Lung microvascular endothelial cell (primary cell): ENCODE data around the gene SLC1A4. TPM values are rescaled to one million over a fixed set of nuclear protein-coding genes. Genes with fewer than 3 reads are reported as not detected.
"Not testable (repeated sequence)": the region's sequence is repeated elsewhere in the genome, so short reads cannot be mapped to it uniquely, and the experiment has no call there.

Experiments used
- DNase-seq, 2 donors: peaks; one replicate each; pipeline versions ENCODE4 v3.0.0 to v3.0.0-alpha.2; 2010; ENCODE audit warnings: low read depth in 2 of 2
- total RNA-seq: library from RNA; depleted of rRNA; stranded (reverse); fragments of >200 nt; gene quantifications from 2 replicates; pipeline ENCODE4 v1.2.1, GENCODE V29; 2014

The SLC1A4 gene
- total RNA-seq, 1 donor from 2014 or later: 11.7 TPM

DNA sequence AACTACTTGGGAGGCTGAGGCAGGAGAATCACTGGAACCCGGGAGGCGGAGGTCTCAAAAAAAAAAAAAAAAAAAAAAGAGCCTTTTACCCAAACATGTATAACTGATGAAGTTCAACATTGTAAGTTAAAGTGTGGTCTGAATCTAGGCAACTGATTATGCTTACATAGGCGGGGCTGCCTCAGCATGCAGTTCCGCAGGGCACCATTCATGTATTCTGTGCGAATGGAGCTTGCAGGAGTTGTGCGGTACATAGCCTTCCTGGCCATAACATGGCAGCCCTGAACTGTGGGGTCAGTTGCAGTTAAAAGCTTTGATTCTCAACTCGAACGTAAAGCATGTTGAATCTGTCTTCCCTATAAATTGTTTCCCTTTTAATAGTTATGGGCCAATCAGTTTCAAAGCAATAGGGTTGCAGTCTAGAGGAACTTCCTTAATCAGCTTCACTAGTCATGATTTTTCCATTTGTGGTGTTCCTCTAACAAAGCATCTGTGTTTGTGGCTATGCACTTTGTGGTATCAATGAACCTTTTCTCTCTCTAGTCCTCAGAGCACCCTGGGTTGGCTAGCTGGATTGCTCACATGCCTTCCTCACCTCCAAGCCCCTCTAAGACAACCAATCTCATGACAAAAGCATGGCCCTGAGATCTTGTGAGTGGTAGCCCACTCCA lies 36.4 kb downstream of the SLC1A4 start:
- DNase-seq: no peak

DNA sequence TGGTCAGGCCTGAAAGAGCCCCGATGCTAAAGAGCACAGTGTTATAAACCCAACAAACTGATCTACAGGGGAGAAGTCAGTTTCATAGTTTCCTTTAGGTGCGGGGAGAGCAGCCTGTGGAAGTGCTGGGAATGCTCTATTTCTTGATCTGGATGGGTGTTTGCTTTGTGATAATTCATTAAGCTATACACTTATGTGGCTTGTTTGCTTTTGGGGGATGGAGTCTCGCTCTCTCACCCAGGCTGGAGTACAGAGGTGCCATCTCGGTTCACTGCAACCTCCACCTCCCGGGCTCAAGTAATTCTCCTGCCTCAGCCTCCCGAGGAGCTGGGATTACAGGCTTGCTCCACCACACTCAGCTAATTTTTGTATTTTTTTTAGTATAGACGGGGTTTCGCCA lies 37.0 kb downstream of the SLC1A4 start:
- no peak for DNase-seq

DNA sequence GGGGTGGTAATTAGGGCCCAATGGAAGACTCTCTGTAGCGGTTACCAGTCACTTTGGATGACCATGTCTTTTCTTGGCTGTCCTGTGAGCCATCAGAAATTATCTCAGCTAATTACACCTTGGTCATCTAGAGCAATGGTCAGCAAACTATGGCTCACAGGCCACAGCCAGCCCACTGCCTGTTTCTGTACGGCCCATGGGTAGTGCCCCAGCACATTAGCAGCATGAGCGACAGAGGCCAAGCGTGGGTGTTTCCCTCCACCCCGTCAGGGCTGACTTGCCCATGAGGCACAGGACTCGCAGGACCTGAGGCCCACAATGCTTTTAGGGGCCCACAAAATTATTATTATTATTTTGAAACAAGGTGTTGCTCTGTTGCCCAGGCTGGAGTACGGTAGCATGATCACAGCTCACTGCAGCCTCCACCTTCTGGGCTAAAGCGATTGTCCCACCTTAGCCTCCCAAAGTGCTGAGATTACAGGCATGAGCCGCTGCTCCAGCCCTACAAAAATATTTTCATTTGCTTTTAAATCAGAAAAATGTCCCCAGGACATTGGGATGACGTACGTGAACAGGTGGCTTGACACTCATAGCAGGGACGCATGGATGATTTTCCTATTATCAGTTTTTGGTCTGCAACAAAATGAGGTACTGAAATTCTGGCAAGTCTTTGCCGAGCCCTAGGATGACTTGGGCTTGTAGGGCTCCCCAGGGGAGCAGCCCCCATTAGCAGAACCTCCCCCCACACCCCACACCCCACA lies 37.7 kb downstream of the SLC1A4 start:
- DNase-seq: no peak

DNA sequence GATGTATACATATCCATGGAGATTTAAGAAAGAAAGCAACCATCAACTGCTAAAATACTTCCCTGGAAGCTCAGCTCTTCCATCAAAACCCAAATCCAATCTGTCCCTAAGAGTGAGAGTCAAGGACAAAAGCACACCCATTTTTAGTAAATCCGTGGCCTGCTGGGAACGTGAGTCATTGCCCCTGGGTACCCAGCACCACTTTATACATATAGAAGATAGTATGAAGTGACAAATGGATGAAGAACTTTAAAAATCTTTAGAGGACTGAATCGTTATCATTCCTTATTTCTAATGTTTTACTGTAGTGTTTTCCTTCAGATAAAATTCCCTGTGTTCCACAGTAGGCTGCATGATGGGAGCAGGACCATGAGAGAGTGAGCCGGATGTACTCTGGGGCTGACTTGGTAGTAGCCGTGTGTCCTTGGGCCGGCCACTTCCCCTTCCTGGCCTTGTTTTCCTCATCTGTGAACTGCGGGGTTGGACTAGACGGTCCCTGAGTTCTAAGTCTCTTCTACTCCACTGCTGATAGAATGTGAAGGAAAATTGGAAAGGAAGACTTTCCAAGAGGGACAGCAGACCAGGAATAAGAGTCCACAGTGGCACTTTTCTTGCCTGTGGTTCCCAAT lies 38.5 kb downstream of the SLC1A4 start:
- DNase-seq: peak in 1 of 2 donors; percentile 35

DNA sequence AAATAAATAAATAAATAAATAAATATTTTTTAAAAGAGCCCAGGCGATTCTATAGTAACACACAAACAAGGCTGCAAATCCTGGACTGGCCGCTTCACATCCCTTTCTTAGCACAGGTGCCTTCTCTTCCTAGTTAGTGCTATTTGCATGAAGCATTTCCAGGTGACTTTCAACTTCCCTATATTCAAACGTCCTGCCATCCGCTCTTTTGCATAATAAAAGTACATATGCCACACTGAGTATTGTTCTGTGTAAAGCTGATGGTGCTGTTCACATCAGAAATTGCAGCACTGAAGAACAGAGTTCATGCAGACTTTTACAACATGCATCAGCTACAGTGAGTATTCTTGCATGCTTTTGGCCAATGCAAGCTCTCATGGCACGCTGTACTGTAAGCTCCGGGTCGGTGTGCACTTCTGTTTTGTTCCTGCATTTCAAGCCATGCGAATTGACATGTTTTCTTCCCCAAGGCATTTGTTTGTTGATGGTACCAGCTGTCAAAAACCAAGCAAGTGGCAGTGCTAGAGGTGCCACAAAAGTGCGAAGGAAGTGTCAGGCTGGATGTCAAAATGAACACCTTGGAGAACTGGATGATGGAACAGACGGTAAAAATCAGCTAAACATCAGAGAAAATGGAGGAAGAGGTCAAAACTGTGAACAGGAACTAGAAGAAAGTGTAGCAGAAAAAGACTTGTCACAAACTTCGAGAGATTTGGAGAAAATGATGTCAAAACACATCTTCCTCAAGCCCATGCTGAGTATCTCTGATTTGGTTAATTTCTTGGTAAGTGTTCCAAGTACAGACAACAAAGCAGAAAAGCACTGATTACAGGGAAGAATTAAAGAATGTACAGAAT lies 41.5 kb downstream of the SLC1A4 start:
- DNase-seq: no peak

DNA sequence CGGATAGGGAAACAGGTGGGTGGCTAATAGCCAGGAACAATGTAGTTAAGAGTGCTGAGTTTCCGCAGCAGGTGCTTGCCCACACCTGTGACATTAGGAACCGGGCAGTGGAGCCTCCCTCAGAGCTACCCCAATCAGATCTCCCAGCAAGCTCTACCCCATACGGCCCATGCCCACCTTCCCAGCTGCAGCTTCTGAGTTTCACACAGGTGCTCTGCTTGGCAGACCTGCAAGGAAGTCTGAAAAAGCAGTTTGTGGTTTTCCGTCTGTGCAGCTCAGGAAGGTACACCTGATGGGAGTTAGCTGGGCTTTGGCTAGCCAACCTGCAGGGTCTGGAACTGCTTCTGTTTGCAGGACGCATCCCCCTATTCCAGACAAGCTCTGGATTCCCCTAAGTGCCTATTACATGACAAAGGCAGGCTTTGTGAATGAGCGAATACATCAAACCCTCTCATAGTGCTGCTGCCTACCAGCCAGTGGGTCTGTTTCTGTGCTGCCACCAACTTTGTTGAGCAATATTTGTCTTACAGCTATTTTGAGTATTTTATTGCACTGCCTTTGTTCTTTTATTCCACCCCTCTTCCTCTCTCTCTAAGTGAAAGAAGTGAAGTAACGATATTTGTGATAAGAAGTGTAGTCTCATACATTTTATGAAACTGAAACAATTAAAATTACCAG lies 42.3 kb downstream of the SLC1A4 start:
- peak in 1 of 2 donors; percentile 63 for DNase-seq

DNA sequence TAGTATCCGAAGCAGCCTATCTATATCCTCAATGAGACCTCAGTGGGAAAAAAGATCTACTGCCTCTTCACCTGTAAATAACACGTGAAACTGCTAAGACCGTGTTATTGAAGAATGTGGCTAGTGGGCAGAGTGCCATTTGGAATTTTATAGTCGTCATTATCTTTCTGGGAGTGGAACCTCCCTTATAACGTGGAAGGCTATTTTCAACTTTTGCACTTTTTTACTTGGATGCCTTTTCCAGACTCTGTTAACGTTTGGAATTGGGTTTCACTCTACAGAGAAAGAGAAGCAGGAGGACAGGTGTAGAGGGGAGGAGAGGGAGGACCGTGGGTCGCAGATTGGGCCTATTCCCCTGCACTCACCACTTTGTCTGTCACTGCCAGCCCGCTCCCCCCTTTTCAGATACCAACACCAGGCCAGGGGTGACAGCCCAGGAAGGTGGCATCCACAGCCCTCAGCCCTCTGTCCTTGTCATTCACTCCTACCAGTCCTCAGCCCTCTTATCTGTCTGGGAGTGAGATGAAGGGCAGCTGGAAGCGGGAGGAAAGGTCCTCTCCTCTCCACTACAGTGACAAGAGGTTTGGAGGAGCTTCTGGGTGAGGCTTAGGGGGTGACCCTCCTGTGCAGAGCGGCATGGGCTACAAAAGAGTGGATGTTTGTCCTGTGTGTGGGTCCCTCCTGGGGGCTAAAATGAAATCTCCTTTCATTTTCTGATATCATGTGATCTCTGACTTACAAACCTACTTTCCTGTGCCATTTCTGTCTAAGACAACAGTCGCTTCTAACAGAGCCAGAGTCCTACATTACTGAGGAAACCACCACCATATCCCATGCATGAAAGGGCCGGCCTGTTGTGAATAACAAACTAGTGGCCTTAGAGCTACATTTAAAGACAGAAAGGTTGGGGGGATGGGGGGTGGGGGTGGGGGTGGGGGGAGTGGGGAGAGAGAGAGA lies 43.1 kb downstream of the SLC1A4 start:
- peak in 1 of 2 donors; percentile 50 for DNase-seq

DNA sequence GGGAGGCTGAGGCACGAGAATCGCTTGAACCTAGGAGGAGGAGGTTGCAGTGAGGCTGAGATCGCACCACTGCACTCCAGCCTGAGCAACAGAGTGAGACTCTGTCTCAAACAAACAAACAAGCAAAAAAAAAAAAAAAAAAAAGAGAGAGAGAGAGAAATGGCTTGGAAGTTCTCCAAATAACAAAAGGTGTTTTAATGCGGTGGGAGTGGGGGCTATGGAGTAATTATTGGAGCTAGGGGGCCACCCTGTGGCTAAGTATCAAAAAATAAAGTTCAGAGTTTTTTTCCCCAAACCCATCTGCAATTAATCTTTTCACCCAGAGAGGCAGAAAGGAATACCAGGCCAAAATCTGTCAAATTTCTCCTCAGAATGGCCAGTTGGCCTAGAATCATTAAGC lies 44.0 kb downstream of the SLC1A4 start:
- peak; percentile 41 to 65 for DNase-seq

DNA sequence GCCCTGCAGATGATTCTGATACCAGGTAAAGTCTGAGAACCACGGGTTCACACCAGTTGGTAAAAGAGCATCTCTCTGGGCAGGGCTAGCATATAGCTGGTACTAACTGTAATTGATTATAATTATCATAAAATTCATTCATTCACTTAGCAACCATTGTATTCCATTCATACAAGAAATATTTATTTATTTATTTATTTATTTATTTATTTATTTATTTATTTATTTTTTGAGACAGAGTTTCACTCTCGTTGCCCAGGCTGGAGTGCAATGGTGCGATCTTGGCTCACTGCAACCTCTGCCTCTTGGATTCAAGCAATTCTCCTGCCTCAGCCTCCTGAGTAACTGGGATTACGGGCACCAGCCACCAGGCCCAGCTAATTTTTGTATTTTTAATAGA lies 44.5 kb downstream of the SLC1A4 start:
- not testable (repeated sequence) for DNase-seq

DNA sequence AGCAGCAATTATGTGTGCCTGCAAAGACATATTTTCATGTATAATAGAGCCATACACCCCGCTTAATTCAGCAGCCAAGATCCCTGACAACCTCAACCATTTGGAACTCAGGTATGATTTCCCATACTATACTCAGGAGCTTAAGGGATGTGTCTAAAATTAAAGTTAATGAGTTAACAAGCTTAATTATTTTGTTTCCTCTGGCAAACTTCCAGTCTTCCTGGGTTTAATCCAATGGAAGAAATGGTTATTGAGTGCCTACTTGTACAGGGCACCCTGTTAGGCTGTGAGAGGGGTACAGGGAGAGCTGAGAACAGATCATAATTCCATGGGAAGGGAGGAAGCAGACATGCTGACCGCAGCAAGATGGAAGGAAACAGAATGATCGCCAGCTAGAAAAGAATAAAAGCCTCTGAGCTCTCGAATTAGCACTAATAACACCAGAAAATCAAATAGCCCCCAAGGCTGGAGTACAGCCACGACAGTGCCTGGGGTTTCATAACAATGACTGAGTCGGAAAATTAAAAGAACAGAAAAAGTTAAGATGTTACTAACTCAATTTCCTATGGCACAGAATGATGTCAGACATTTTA lies 46.2 kb downstream of the SLC1A4 start:
- peak in 1 of 2 donors; percentile 72 for DNase-seq

DNA sequence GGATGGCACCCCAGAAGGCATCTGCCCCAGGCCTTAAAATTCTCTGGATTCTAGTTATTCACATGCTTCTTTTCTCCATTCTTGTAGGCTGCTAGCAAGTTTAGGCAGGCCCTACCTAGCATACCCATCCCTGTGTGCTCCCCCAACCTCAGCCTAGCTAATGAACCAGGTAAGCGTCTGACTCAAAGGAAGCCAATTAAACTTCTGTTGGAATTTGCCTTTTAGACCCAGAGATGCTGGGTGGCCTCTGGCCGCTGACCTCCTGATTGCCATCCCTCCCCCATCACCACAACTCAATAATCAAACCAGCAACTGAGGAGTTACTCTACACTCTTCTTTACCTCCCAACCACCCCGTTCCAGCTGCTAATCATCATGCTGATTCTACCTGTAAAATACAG lies 48.0 kb downstream of the SLC1A4 start:
- no peak for DNase-seq

DNA sequence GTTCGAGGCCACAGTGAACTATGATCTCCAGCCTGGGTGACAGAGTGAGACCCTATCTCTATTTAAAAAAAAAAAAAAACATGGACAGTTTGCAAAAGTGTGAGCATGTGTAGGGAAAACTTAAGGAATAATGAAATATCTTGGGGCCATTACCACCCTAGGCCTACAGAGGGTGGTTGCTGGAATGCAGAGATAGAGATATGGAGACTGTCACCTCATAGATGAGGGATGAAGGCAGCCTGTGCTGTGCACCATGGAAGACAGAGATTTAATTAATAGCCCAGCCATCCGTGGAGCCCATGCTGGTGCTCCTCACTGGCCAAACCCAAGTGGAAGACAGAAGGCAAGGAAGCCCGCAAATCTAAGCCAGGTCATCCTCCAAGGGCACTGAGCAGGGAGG lies 50.4 kb downstream of the SLC1A4 start:
- DNase-seq: no peak

DNA sequence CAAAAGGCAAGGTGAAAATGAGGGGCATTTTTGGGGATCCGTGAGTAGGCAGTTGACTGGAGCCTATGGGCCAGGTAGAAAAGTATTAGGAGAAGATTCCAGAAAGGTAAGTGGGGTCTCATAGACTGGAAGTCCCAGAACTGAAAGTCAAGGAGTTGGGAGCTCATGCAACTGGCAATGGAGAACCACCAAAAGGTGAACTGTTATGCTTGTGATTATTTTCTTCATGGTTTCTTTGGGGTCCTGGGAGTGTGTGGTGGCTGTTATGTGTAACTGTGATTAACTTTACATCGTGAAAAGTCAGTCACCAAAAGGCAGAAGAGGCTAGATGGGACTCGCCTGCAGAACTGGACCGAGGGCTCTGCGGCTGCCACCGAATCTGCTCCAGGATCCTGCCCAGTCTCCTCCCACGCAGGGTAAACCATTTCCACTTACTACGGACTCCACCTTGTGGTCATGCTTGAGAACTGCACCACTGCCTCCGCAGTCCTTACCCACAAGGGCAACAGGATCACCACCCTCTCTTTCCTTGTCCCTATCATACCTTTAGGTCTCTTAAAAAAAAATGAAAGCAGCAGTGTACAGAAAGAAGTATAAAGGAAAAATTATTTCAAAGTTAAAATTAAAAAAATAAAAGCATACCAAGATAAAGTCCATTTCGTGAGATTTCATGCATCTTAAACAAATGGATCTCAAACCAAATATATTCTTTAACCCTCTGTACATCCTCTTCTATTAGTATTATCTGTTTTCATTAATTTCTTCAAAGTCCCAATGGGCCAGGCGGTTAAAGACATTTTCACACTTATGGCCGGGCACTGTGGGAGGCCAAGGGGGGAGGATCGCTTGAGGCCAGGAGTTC lies 51.4 kb downstream of the SLC1A4 start:
- peak; percentile 88 to 92 for DNase-seq

DNA sequence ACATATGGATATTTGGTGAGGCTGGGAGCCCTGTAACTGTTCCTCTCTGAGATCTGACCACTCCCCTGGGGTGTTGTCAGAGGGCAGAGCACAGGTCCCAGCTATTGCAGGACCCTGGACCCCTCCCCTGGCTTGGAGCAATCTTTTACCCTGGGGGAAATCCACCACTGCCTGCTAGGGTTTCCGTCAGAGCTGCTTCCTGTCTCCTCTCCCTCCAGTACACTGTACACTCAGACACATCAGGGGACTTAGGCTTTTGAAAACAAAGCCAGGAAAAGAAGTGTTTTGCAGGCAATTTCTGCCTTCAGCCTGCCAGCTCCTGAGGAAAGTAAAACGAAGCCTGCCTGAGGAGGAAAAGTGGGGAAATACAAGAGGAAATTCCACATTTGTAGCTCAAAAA lies 53.8 kb downstream of the SLC1A4 start:
- peak; percentile 44 to 76 for DNase-seq

DNA sequence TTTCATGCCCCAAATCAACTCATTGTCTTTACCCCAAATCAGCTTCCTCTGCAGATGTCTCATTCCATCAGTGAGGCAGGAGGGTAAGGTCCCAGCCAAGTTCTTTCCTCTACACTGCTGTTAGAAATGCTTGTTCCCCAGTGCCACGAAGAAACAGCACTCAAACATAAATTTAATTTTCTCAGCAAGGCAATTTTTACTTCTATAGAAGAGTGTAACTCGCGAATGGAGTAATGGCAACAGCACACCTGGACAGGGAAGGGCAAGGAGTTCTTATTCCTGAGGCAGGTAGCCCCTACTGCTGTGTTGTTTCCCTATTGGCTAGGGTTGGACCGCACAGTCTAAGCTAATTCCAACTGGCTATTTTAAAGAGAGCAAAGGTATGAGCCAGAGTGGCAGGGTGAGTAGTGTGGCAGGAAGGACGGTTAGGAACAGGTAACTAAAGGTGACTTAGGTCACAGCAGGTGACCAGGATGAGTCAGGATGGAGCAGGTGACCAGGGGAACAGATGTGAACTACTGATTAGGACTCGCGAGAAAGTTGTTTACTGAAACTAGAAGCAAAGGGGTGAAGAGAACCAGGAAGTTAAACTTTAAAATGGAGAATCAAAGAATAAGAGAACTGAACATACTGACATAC lies 55.0 kb downstream of the SLC1A4 start:
- DNase-seq: no peak

DNA sequence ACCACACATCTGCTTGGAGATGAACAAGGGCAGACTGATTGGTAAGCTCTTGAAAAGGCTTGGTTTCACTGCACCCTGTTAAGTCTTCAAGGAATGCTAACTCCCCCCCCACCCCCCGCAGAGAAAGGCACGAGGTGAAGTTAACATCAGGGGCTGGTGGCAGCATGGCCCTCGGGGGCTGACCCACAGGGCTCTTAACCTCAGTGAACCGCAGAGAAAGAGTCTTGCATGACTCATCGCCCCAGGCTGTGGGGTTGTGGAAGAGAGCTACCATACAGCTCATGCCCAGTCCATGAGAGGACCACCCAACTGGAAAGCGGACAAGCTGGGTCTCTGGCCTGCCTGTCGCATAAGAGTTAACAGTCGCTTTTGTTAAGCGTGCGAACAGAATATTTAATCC lies 56.5 kb downstream of the SLC1A4 start:
- DNase-seq: no peak

DNA sequence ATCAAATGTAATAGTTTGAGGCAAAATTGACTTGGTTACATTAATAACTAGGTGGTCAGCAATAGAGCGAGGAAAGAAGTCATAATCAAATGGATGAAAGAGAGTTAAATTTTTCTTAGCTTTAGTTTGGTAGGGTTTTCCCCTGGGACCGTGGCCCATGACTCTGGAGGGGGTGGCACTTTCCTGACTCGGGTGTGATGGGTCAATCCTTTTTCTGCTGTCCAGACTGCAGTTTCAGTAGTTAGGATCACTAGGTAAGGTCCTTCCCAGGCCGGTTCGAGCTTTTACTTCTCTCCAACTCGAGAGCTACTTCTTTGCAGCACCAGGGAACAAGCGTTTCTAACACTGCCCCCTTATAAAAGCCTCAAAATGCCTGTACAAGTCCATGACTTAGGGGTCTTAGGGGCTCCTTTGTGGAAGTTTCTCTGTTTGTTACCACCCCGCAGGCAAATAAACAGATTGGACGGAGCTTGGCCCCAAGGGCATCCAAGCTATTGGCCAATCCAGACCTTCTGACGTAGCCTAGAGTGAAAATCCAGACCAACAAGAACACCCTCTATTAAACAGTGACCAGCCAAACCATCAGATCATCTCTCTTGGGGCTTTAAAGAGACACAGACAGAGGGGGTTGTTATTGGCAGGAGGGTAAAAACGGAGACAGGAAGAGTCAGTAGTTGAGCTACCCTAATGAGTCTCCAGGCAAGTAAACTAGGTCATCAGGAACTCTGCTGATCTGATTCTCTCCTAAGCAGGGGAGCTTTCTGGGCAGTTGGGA lies 57.6 kb downstream of the SLC1A4 start:
- no peak for DNase-seq
